OCI-LY3 (cell line): ENCODE measurements around the gene NLGN1.

Experiments
- EZH2phosphoT487 ChIP-seq: fragments of 200-600 bp; shearing (Covaris generic); IDR thresholded peaks from 2 replicates; pipeline ENCODE4 v1.6.1; 2018; ENCODE audit warnings: antibody characterized with exemption, mixed run types, low read depth
- TF ChIP-seq, protein P1 (sequence below): fragments of 200-600, 300-600 bp; sonication (generic); IDR thresholded peaks from 2 replicates; pipeline ENCODE4 v1.5.1; 2014; ENCODE audit warnings: antibody characterized with exemption, low read length, low read depth

DNA sequence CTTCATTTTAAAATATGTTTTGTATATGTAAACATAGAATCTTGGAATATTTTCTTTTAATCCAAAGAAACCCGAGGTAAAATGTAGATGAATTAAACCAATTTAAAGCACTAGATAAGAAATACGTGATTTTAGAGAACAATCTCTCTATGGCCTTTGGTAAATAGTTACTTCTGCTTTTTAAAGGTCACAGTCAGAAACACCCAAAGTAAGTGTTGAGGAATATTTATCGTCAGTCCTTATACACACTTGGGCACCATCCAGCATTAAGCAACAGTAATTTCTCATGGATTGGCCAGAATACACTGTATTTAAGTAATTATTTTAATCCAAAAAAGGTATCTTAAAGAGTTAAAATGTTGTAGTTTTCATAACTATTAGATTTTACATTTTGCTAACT lies 713.2 kb downstream of the NLGN1 start:
- TF ChIP-seq, protein P1, sequence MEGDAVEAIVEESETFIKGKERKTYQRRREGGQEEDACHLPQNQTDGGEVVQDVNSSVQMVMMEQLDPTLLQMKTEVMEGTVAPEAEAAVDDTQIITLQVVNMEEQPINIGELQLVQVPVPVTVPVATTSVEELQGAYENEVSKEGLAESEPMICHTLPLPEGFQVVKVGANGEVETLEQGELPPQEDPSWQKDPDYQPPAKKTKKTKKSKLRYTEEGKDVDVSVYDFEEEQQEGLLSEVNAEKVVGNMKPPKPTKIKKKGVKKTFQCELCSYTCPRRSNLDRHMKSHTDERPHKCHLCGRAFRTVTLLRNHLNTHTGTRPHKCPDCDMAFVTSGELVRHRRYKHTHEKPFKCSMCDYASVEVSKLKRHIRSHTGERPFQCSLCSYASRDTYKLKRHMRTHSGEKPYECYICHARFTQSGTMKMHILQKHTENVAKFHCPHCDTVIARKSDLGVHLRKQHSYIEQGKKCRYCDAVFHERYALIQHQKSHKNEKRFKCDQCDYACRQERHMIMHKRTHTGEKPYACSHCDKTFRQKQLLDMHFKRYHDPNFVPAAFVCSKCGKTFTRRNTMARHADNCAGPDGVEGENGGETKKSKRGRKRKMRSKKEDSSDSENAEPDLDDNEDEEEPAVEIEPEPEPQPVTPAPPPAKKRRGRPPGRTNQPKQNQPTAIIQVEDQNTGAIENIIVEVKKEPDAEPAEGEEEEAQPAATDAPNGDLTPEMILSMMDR: no peak
- no peak for TF ChIP-seq EZH2phosphoT487
